MG63 (cell line): ENCODE results near the gene MCM8. TPM values are rescaled to one million over a fixed set of nuclear protein-coding genes. Genes with fewer than 3 reads are reported as not detected.
A peak's percentile ranks its signal among the peaks of the same experiment; 100 is the strongest.

Experiments
- DNase-seq: peaks from one replicate; pipeline ENCODE4 v3.0.0-alpha.2; 2020
- H3K27me3 ChIP-seq: fragments of 250-450 bp; sonication (Bioruptor Pico); 2 replicates; pipeline ENCODE4 v1.5.1; 2020; ENCODE audit warnings: mild to moderate bottlenecking, moderate library complexity
- H3K36me3 ChIP-seq: fragments of 250-450 bp; sonication (Bioruptor Pico); 2 replicates; pipeline ENCODE4 v1.5.1; 2020; ENCODE audit warnings: mild to moderate bottlenecking, moderate library complexity
- H3K4me3 ChIP-seq: fragments of 250-450 bp; sonication (Bioruptor Pico); 2 replicates; pipeline ENCODE4 v1.5.1; 2020; ENCODE audit warnings: mild to moderate bottlenecking, moderate library complexity
- H3K9me3 ChIP-seq: fragments of 250-450 bp; sonication (Bioruptor Pico); 2 replicates; pipeline ENCODE4 v1.5.1; 2020; ENCODE audit warnings: mild to moderate bottlenecking, moderate library complexity
- total RNA-seq: library from RNA; depleted of rRNA; stranded (reverse); fragments of >200 nt; shearing (Covaris generic); gene quantifications from 2 replicates; pipeline ENCODE4 v1.2.3, GENCODE V29; 2014; ENCODE audit warnings: low replicate concordance

The MCM8 gene
- total RNA-seq, 1 experiment from 2014 or later, result 11.1 TPM

DNA sequence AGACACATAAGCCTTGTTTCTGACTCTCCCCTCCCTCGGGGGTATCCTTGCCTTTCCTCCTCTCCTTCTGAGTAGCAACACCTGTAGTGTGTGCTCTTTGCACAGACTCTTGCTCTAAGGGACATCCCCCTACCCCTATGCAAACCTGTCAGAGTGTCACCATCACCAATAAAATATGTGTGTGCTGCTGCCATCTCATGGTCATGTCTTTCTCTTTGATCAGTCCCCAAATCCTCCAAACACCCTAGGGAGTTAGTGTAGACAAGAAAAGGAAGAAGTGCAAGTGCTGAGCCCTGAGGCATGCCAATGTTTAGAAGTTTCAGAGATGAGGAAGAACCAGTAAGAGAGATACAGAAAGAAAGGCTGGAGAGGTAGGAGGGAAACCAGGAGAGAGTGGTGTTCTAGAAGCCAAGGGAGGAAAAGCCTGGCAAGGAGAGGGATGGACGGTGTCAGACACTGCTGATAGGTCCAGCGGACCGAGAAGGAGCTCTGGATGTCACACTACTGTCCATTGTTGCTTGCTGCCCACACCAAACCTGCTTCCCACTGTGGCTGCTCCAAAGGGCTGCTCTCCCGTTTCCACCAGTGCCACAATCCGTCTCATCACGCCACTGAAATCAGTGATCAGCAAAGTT, 16.5 kb upstream of the MCM8 start:
- Histone ChIP-seq H3K4me3 (no peak overlapping the region), H3K36me3 (0 out of 2 replicates have a peak, but pooled peaks cover 3% of the 10 kb centered on the region), H3K9me3 (no peaks in the 10 kb centered on the region), H3K27me3 (no peaks in the 10 kb centered on the region)
- no peak for DNase-seq

DNA sequence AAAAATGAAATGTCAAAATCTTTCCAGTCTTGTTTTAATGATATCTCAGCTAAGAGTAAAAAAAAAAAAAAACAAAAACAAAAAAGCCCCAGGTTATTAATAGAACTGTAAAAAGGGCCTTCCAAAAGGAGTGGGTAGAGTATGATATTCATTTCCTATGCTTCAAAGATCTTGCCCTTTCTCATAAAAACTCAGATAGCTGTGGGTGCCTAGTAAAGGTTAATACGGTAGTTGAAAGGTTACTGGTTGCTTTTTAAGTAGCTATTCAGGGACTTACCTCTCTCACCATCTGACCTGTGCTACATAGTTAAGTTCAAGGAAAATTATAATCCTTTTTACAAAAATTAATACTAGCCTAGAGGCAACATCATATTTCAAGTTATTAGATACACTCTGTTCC, 15.1 kb upstream of the MCM8 start:
- Histone ChIP-seq H3K9me3 (no peaks in the 10 kb centered on the region), H3K36me3 (0 out of 2 replicates have a peak, but pooled peaks cover 3% of the 10 kb centered on the region), H3K27me3 (no peaks in the 10 kb centered on the region), H3K4me3 (no peak overlapping the region)
- DNase-seq, result no peak

GRCh38 chr20:5936238-5936637, 14.2 kb upstream of the MCM8 start:
- Histone ChIP-seq H3K36me3 (0 out of 2 replicates have a peak, but pooled peaks cover 3% of the 10 kb centered on the region), H3K9me3 (no peaks in the 10 kb centered on the region), H3K4me3 (no peak overlapping the region), H3K27me3 (no peaks in the 10 kb centered on the region)
- no peak for DNase-seq

- no peak for DNase-seq
- Histone ChIP-seq H3K27me3 (no peaks in the 10 kb centered on the region), H3K4me3 (no peak overlapping the region), H3K36me3 (peaks cover 19% of the 10 kb centered on the region), H3K9me3 (no peaks in the 10 kb centered on the region)
These were observed 11.9 kb upstream of the MCM8 start for GRCh38 chr20:5938456-5939029.

- Histone ChIP-seq H3K27me3 (no peaks in the 10 kb centered on the region), H3K4me3 (no peak overlapping the region), H3K36me3 (peaks cover 27% of the 10 kb centered on the region), H3K9me3 (no peaks in the 10 kb centered on the region)
- peak; percentile 64 for DNase-seq
These were observed 4.5 kb upstream of the MCM8 start for GRCh38 chr20:5945963-5946362.

- no peak overlapping the region for H3K4me3 ChIP-seq
- no peaks in the 10 kb centered on the region for H3K27me3 ChIP-seq
- DNase-seq, result no peak
- H3K9me3 ChIP-seq, result no peaks in the 10 kb centered on the region
- H3K36me3 ChIP-seq, result peaks cover 24% of the 10 kb centered on the region
These were observed 3.2 kb upstream of the MCM8 start for GRCh38 chr20:5947276-5947675.

- Histone ChIP-seq H3K27me3 (no peaks in the 10 kb centered on the region), H3K36me3 (peaks cover 22% of the 10 kb centered on the region), H3K9me3 (no peaks in the 10 kb centered on the region), H3K4me3 (peak overlapping the region; percentile 88)
- DNase-seq, result no peak
These were observed 545 bp upstream of the MCM8 start for GRCh38 chr20:5949943-5950270.

DNA sequence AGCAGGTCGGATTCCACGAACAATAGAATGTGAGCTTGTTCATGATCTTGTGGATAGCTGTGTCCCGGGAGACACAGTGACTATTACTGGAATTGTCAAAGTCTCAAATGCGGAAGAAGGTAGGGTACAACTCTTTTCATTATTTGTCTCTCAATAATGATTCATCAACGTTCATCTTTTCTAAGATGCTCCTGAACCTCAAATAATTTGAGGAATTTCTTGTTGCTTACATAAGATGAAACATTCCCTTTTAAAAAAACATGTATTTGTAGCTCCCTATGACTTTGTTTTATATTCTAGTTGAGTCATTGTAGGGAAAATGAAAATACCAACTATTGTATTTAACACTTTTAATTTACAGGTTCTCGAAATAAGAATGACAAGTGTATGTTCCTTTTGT, 17.0 kb downstream of the MCM8 start:
- H3K27me3 ChIP-seq, result no peaks in the 10 kb centered on the region
- H3K36me3 ChIP-seq, result peaks cover 11% of the 10 kb centered on the region
- no peaks in the 10 kb centered on the region for H3K9me3 ChIP-seq
- DNase-seq, result no peak
- H3K4me3 ChIP-seq, result no peak overlapping the region

DNA sequence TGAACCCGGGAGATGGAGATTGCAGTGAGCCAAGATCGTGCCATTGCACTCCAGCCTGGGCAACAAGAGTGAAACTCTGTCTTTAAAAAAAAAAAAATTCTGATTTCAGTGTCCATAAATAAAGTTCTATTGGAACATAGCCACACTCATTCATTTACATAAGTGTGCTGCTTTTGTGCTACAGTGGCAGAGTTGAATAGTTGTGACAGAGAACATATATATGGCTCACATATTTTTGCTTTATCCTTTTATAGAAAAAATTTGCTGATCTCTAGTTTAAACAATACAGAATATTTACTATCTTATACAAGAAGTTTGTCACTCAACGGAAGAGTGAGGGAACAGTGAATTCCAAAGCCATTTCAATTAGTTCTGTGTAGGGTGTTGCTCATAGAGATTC, 18.0 kb downstream of the MCM8 start:
- peaks cover 11% of the 10 kb centered on the region for H3K36me3 ChIP-seq
- H3K27me3 ChIP-seq, result no peaks in the 10 kb centered on the region
- DNase-seq, result no peak
- no peak overlapping the region for H3K4me3 ChIP-seq
- H3K9me3 ChIP-seq, result no peaks in the 10 kb centered on the region

GRCh38 chr20:5969348-5969935, 19.0 kb downstream of the MCM8 start:
- Histone ChIP-seq H3K27me3 (no peaks in the 10 kb centered on the region), H3K9me3 (no peaks in the 10 kb centered on the region), H3K4me3 (no peak overlapping the region), H3K36me3 (peaks cover 11% of the 10 kb centered on the region)
- DNase-seq, result no peak

DNA sequence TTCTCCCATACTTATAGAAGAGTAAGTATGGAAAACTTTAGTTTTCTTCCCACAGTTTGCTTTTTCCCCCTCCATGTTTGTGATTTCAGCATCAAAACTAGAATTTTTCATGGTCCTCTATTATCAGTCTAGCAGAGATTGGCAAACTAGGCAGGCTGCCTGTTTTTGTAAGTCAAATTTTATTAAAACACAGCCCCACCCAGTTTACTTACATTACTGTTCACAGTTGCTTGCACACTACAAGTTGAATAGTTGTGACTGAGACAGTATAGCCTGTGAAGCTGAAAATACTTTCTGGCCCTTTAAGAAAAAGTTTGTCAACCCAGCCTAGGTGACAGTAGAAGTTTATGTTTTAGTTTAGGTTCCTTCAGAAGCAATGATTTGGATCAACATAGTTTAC, 19.5 kb downstream of the MCM8 start:
- H3K9me3 ChIP-seq, result no peaks in the 10 kb centered on the region
- no peak overlapping the region for H3K4me3 ChIP-seq
- H3K27me3 ChIP-seq, result no peaks in the 10 kb centered on the region
- DNase-seq, result no peak
- peaks cover 11% of the 10 kb centered on the region for H3K36me3 ChIP-seq

DNA sequence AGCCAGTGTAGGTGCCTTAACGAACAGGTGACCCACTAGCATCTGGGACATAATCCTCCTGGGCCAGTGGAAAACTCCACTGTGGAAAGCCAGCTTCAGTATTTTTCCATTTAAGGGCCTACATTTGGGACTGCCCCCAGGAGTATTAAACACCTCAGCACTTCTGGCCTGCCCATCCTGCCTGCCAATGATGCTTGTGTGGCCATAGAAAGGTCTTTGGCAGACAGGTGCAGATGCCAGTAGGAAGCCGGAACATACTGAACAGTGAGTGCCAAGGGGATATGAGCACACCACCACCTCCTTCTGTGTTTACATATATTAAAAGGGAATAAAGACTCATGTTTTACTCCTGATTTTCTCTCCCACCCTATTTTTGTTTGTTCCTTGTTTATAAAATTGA, 19.9 kb downstream of the MCM8 start:
- Histone ChIP-seq H3K27me3 (no peaks in the 10 kb centered on the region), H3K9me3 (no peaks in the 10 kb centered on the region), H3K36me3 (peaks cover 11% of the 10 kb centered on the region), H3K4me3 (no peak overlapping the region)
- DNase-seq, result no peak

- no peaks in the 10 kb centered on the region for H3K9me3 ChIP-seq
- H3K36me3 ChIP-seq, result peaks cover 11% of the 10 kb centered on the region
- no peak for DNase-seq
- no peak overlapping the region for H3K4me3 ChIP-seq
- H3K27me3 ChIP-seq, result no peaks in the 10 kb centered on the region
These were observed 20.8 kb downstream of the MCM8 start for GRCh38 chr20:5971203-5971602.

- Histone ChIP-seq H3K36me3 (peaks cover 2% of the 10 kb centered on the region), H3K9me3 (no peaks in the 10 kb centered on the region), H3K27me3 (no peaks in the 10 kb centered on the region), H3K4me3 (no peak overlapping the region)
- DNase-seq, result no peak
These were observed 22.7 kb downstream of the MCM8 start for GRCh38 chr20:5973172-5973571.

DNA sequence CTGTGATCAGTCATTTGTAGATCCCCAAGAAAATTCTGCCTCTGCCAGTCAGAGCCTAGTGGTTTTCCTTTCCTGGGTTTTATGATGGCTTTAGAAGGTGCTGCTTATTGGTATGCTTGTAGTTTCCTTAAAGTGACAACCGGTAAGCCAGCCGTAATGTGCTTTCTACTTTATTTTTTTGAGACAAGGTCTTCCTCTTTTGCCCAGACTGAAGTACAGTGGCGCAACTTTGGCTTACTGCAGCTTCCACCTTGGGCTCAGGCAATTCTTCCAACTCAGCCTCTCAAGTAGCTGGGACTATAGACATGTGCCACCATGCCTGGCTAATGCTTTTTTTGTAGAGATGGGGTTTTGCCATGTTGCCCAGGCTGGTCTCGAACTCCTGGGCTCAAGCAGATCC, 23.5 kb downstream of the MCM8 start:
- Histone ChIP-seq H3K4me3 (no peak overlapping the region), H3K9me3 (no peaks in the 10 kb centered on the region), H3K27me3 (no peaks in the 10 kb centered on the region), H3K36me3 (peaks cover 2% of the 10 kb centered on the region)
- no peak for DNase-seq

DNA sequence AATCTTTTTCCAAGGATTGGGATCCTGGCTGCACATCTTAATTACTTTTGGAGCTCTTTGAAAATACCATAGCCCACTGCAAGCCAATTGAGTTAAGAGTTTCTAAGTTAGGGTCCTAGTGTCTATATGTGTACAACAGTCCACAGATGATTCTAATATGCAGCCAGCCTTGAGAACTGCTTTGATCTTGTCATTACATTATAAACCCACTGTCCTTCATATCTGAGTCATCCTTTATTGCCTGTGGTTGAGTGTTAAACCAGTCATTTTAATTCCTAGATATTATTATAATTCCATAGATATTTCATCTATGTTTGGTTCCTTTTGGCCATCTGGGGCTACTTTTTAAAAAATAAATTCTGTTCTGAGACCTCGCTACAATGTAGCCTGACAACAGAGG, 24.1 kb downstream of the MCM8 start:
- no peak for DNase-seq
- Histone ChIP-seq H3K27me3 (no peaks in the 10 kb centered on the region), H3K9me3 (no peaks in the 10 kb centered on the region), H3K4me3 (no peak overlapping the region), H3K36me3 (peaks cover 4% of the 10 kb centered on the region)

DNA sequence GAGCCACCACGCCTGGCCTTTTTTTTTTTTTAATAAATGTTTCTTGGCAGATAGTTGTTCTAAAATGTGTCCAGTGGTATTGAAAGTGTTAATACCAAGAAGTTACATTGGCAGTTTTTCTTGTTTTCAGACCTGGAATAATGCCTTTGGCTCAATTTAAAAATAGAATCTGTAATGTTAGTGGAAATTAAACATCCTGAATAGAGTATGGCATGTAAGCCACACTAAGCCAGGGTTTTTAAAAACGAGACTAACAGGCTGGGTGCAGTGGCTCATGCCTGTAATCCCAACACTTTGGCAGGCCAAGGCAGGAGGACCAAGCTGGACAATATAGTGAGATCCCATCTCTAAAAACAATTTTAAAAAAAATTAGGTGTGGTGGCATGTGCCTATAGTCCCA, 25.3 kb downstream of the MCM8 start:
- Histone ChIP-seq H3K4me3 (no peak overlapping the region), H3K27me3 (no peaks in the 10 kb centered on the region), H3K36me3 (peaks cover 2% of the 10 kb centered on the region), H3K9me3 (no peaks in the 10 kb centered on the region)
- no peak for DNase-seq

- Histone ChIP-seq H3K9me3 (no peaks in the 10 kb centered on the region), H3K36me3 (peaks cover 2% of the 10 kb centered on the region), H3K4me3 (no peak overlapping the region), H3K27me3 (no peaks in the 10 kb centered on the region)
- no peak for DNase-seq
These were observed 26.8 kb downstream of the MCM8 start for GRCh38 chr20:5977223-5977622.
